HG03039 (cell line): ENCODE measurements around the gene HP.
"Not testable (repeated sequence)": the region's sequence is repeated elsewhere in the genome, so short reads cannot be mapped to it uniquely, and the experiment has no call there.

ENCODE experiments used
- ATAC-seq: cut with Tn5 transposase; IDR thresholded peaks from one replicate; pipeline ENCODE4 v1.9.1; 2021; ENCODE audit warnings: mild to moderate bottlenecking, moderate library complexity; ENCODE audit not compliant: unreplicated experiment

The HP gene

GRCh38 chr16:72043058-72043457, 11.2 kb upstream of the HP start:
- no peak for ATAC-seq

- ATAC-seq = no peak
These were observed 10.8 kb upstream of the HP start for GRCh38 chr16:72043539-72043938.

- no peak for ATAC-seq
These were observed 10.0 kb upstream of the HP start for GRCh38 chr16:72044296-72044695.

- ATAC-seq = no peak
These were observed 9.4 kb upstream of the HP start for GRCh38 chr16:72044825-72045359.

GRCh38 chr16:72049110-72049509, 5.2 kb upstream of the HP start:
- ATAC-seq = no peak

GRCh38 chr16:72050769-72051464, 3.4 kb upstream of the HP start:
- no peak for ATAC-seq

GRCh38 chr16:72051818-72052217, 2.5 kb upstream of the HP start:
- ATAC-seq = no peak

- no peak for ATAC-seq
These were observed 1.6 kb downstream of the HP start for GRCh38 chr16:72055911-72056310.

- not testable (repeated sequence) for ATAC-seq
These were observed 3.0 kb downstream of the HP start for GRCh38 chr16:72057313-72057712.

GRCh38 chr16:72059060-72059459, 4.8 kb downstream of the HP start:
- ATAC-seq = not testable (repeated sequence)

GRCh38 chr16:72060405-72060804, 6.1 kb downstream of the HP start:
- ATAC-seq = no peak

- ATAC-seq = no peak
These were observed 7.3 kb downstream of the HP start for GRCh38 chr16:72061564-72061963.

- no peak for ATAC-seq
These were observed 10.1 kb downstream of the HP start for GRCh38 chr16:72064361-72064894.

- ATAC-seq = no peak
These were observed 12.4 kb downstream of the HP start for GRCh38 chr16:72066747-72067146.

GRCh38 chr16:72068930-72069329, 14.6 kb downstream of the HP start:
- ATAC-seq = no peak

GRCh38 chr16:72072514-72073342, 18.4 kb downstream of the HP start:
- no peak for ATAC-seq

- no peak for ATAC-seq
These were observed 19.4 kb downstream of the HP start for GRCh38 chr16:72073560-72074230.

GRCh38 chr16:72075067-72075466, 20.8 kb downstream of the HP start:
- not testable (repeated sequence) for ATAC-seq

GRCh38 chr16:72076991-72077706, 22.8 kb downstream of the HP start:
- not testable (repeated sequence) for ATAC-seq

- ATAC-seq = no peak
These were observed 29.6 kb downstream of the HP start for GRCh38 chr16:72083778-72084404.
